Stimulated activated CD8-positive, alpha-beta memory T cell treated with anti-CD3 and anti-CD28 coated beads, Interleukin-7, amount 100 ng/mL, for 4 hours (primary cell): ENCODE measurements around the gene RNU5B-1.
"Not testable (repeated sequence)": the region's sequence is repeated elsewhere in the genome, so short reads cannot be mapped to it uniquely, and the experiment has no call there.

Source experiments
- DNase-seq, 2 donors: peaks; one replicate each; pipeline ENCODE4 v3.0.0-alpha.2; 2020; ENCODE audit warnings: low read depth in 2 of 2

RNU5B-1 gene

GRCh38 chr15:65343374-65343981, 39.0 kb downstream of the RNU5B-1 start:
- no peak for DNase-seq

- no peak for DNase-seq
These were observed 39.9 kb downstream of the RNU5B-1 start for GRCh38 chr15:65344214-65344913.

DNA sequence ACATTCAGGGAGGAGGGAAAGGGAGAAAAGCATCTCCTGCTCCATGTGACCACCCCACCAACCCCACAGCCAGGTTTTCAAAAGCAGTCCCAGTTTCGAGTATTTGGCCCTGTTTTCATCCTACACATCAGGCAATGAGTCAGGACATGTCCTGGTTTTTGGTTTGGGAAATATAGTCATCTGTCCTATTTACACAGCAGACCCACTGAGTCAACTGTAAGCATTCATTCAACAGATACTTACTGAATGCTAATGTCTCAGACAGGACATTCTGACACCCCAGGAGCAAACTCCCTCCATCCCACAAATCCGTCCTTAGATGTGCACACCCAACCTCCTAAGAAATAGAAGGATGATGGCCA, 40.4 kb downstream of the RNU5B-1 start:
- no peak for DNase-seq

GRCh38 chr15:65346856-65347598, 42.5 kb downstream of the RNU5B-1 start:
- no peak for DNase-seq

DNA sequence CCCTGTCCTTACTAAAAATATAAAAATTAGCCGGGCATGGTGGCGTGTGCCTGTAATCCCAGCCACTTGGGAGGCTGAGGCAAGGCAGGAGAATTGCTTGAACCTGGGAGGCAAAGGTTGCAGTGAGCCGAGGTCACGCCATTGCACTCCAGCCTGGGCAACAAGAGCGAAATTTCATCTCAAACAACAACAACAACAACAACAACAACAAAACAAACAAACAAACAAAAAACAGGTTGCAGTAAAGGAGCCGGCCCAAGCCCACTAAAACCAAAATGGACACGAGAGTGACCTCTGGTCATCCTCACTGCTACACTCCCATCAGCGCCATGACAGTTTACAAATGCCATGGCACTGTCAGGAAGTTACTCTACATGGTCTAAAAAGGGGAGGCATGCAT, 43.3 kb downstream of the RNU5B-1 start:
- DNase-seq = not testable (repeated sequence)

GRCh38 chr15:65349338-65349737, 44.9 kb downstream of the RNU5B-1 start:
- no peak for DNase-seq

DNA sequence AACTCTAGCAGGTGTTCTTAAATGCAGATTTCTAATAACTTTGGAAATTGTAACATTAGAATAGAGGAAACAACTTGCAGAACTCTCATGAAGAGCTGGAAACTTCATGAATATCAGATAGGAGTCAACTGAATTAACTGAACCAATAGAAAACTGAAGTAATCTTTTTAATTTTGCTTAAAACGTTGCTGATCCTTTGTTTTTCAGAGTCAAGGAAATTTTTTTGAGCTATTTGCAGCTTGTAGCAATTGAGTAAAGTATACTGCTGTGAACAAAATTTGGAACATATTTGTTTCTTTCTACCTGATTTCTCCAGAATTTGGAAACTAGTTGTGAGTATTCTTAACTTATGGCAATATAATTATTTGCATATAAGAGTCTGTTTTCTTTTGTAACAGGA, 47.5 kb downstream of the RNU5B-1 start:
- not testable (repeated sequence) for DNase-seq
